Thymus (tissue), 11 donors: ENCODE data around the gene DKK3. TPM values are rescaled to one million over a fixed set of nuclear protein-coding genes. Genes with fewer than 3 reads are reported as not detected.

Experiments
- DNase-seq, 9 donors: peaks; one replicate each; pipeline ENCODE4 v3.0.0-alpha.2; 2013; ENCODE audit warnings: low spot score in 9 of 9, low read depth in 6 of 9, missing footprints in 1 of 9
- H3K27ac ChIP-seq, 2 donors: one replicate each; pipeline ENCODE4 v1.5.1; 2013; ENCODE audit warnings: control low read depth in 1 of 2, low read depth in 1 of 2, low read length in 1 of 2, mild to moderate bottlenecking in 1 of 2, moderate library complexity in 1 of 2
- H3K27me3 ChIP-seq, 2 donors: one replicate each; pipeline ENCODE4 v1.5.1; 2013; ENCODE audit warnings: low read length in 1 of 2; ENCODE audit not compliant: control insufficient read depth in 2 of 2, insufficient read depth in 1 of 2
- H3K36me3 ChIP-seq, 2 donors: one replicate each; pipeline ENCODE4 v1.5.1; 2013; ENCODE audit warnings: low read length in 1 of 2, mild to moderate bottlenecking in 1 of 2, moderate library complexity in 1 of 2; ENCODE audit not compliant: control insufficient read depth in 2 of 2, insufficient read depth in 2 of 2
- H3K4me1 ChIP-seq, 2 donors: one replicate each; pipeline ENCODE4 v1.5.1; 2013; ENCODE audit warnings: low read length in 2 of 2; ENCODE audit not compliant: control insufficient read depth in 2 of 2, insufficient read depth in 2 of 2
- H3K4me3 ChIP-seq, 2 donors: one replicate each; pipeline ENCODE4 v1.5.1; 2013; ENCODE audit warnings: low read length in 2 of 2, control low read depth in 1 of 2, mild to moderate bottlenecking in 1 of 2
- H3K9me3 ChIP-seq, 2 donors: one replicate each; pipeline ENCODE4 v1.5.1; 2013; ENCODE audit warnings: low read length in 1 of 2, mild to moderate bottlenecking in 1 of 2; ENCODE audit not compliant: control insufficient read depth in 2 of 2, insufficient read depth in 1 of 2
- WGBS: extraction: QIAGEN DNeasy Blood & Tissue Kit; methylation state at CpG from one replicate; pipeline ENCODE4 v1.1.7; 2013; 5-methylcytosine and 5-hydroxymethylcytosine counted together
- polyA plus RNA-seq: library from polyadenylated mRNA; stranded (reverse); fragments of 200-250 nt; gene quantifications from one replicate; pipeline ENCODE4 v1.2.3, GENCODE V29; 2013
- total RNA-seq: library from RNA; stranded (reverse); fragments of 120-200 nt; gene quantifications from one replicate; pipeline ENCODE4 v1.2.4, GENCODE V29; 2013
- donor health status: healthy.

DKK3 gene
- total and polyA plus RNA-seq, 2 donors, result 7.5 to 12.8 TPM

GRCh38 chr11:11960687-11961086 lies 47.7 kb downstream of the DKK3 start:
- 92% methylated on average over 1 of the region's 1 CpG for WGBS
- peaks cover 0 to 5% of the 10 kb centered on the region in 2 donors for H3K4me1 ChIP-seq
- peaks cover 0 to 6% of the 10 kb centered on the region in 2 donors for H3K9me3 ChIP-seq
- H3K4me3 ChIP-seq, result no peak overlapping the region
- no peak overlapping the region for H3K27ac ChIP-seq
- H3K27me3 ChIP-seq, result no peaks in the 10 kb centered on the region
- H3K36me3 ChIP-seq, result peaks cover 13 to 15% of the 10 kb centered on the region in 2 donors
- DNase-seq, result peak in 1 of 9 donors; percentile 28

GRCh38 chr11:11959601-11960000 lies 48.8 kb downstream of the DKK3 start:
- Histone ChIP-seq H3K27me3 (no peaks in the 10 kb centered on the region), H3K4me3 (no peak overlapping the region), H3K27ac (no peak overlapping the region), H3K4me1 (peaks cover 0 to 5% of the 10 kb centered on the region in 2 donors), H3K9me3 (peaks cover 0 to 6% of the 10 kb centered on the region in 2 donors), H3K36me3 (peaks cover 18 to 22% of the 10 kb centered on the region in 2 donors)
- DNase-seq, result no peak

- Histone ChIP-seq H3K27ac (no peak overlapping the region), H3K9me3 (peaks cover 0 to 6% of the 10 kb centered on the region in 2 donors), H3K4me3 (no peak overlapping the region), H3K36me3 (peaks cover 18 to 27% of the 10 kb centered on the region in 2 donors), H3K4me1 (peaks cover 0 to 5% of the 10 kb centered on the region in 2 donors), H3K27me3 (no peaks in the 10 kb centered on the region)
- DNase-seq, result no peak
- 98% methylated on average over 11 of the region's 11 CpGs for WGBS
Measured at GRCh38 chr11:11958403-11959231, 49.8 kb downstream of the DKK3 start.

- H3K27me3 ChIP-seq, result no peaks in the 10 kb centered on the region
- no peak overlapping the region for H3K4me3 ChIP-seq
- DNase-seq, result no peak
- peaks cover 0 to 5% of the 10 kb centered on the region in 2 donors for H3K4me1 ChIP-seq
- no peak overlapping the region for H3K27ac ChIP-seq
- 99% methylated on average over 5 of the region's 5 CpGs for WGBS
- H3K9me3 ChIP-seq, result no peaks in the 10 kb centered on the region
- H3K36me3 ChIP-seq, result peaks cover 18 to 41% of the 10 kb centered on the region in 2 donors
Measured at GRCh38 chr11:11956006-11956405, 52.4 kb downstream of the DKK3 start.

GRCh38 chr11:11952036-11952435 lies 56.4 kb downstream of the DKK3 start:
- Histone ChIP-seq H3K27ac (no peak overlapping the region), H3K9me3 (no peaks in the 10 kb centered on the region), H3K4me1 (no peaks in the 10 kb centered on the region), H3K27me3 (no peaks in the 10 kb centered on the region), H3K4me3 (no peak overlapping the region), H3K36me3 (peaks cover 8 to 57% of the 10 kb centered on the region in 2 donors)
- no peak for DNase-seq

GRCh38 chr11:11949482-11949881 lies 58.9 kb downstream of the DKK3 start:
- no peaks in the 10 kb centered on the region for H3K9me3 ChIP-seq

GRCh38 chr11:11948242-11948947 lies 60.0 kb downstream of the DKK3 start:
- Histone ChIP-seq H3K27ac (no peak overlapping the region), H3K4me3 (no peak overlapping the region), H3K27me3 (no peaks in the 10 kb centered on the region), H3K4me1 (no peaks in the 10 kb centered on the region), H3K9me3 (no peaks in the 10 kb centered on the region), H3K36me3 (peaks cover 6 to 63% of the 10 kb centered on the region in 2 donors)
- no peak for DNase-seq
- 98% methylated on average over 2 of the region's 2 CpGs for whole genome bisulfite sequencing

More at GRCh38 chr11:11949482-11949881, 58.9 kb downstream of the DKK3 start:
- DNase-seq, result no peak
- Histone ChIP-seq H3K27ac (no peak overlapping the region), H3K4me1 (no peaks in the 10 kb centered on the region), H3K36me3 (peaks cover 3 to 58% of the 10 kb centered on the region in 2 donors), H3K4me3 (no peak overlapping the region), H3K27me3 (no peaks in the 10 kb centered on the region)

- no peaks in the 10 kb centered on the region for H3K27me3 ChIP-seq
- H3K4me3 ChIP-seq, result no peak overlapping the region
- H3K36me3 ChIP-seq, result peaks cover 7 to 61% of the 10 kb centered on the region in 2 donors
- no peak overlapping the region for H3K27ac ChIP-seq
- no peak for DNase-seq
- H3K4me1 ChIP-seq, result no peaks in the 10 kb centered on the region
- no peaks in the 10 kb centered on the region for H3K9me3 ChIP-seq
- WGBS, result 99% methylated on average over 4 of the region's 4 CpGs
Measured at GRCh38 chr11:11947825-11948224, 60.6 kb downstream of the DKK3 start.

GRCh38 chr11:11946878-11947277 lies 61.5 kb downstream of the DKK3 start:
- WGBS, result 95% methylated on average over 2 of the region's 2 CpGs
- H3K36me3 ChIP-seq, result peaks cover 15 to 68% of the 10 kb centered on the region in 2 donors
- no peak for DNase-seq

More at GRCh38 chr11:11946878-11947277, 61.5 kb downstream of the DKK3 start:
- H3K27ac ChIP-seq, result no peak overlapping the region
- H3K4me1 ChIP-seq, result no peaks in the 10 kb centered on the region
- H3K27me3 ChIP-seq, result no peaks in the 10 kb centered on the region
- no peaks in the 10 kb centered on the region for H3K9me3 ChIP-seq
- H3K4me3 ChIP-seq, result no peak overlapping the region
